Stimulated activated CD8-positive, alpha-beta memory T cell treated with anti-CD3 and anti-CD28 coated beads, Interleukin-15, amount 100 ng/mL, for 4 hours (primary cell): ENCODE results near the gene WIZ.

ENCODE experiments used
- DNase-seq, 2 donors: peaks; one replicate each; pipeline ENCODE4 v3.0.0-alpha.2; 2020; ENCODE audit warnings: low read depth in 2 of 2

WIZ gene

GRCh38 chr19:15467734-15468214 is 18.0 kb upstream of the WIZ start:
- DNase-seq = no peak

GRCh38 chr19:15466851-15467733 is 17.3 kb upstream of the WIZ start:
- DNase-seq = peak in 1 of 2 donors; percentile 53

GRCh38 chr19:15464394-15465385 is 14.9 kb upstream of the WIZ start, which contains the start of gene RASAL3:
RASAL3 (minus strand) TSS chr19:15464544; CDS start chr19:15464358, 186 bp downstream.
- peak; percentile 43 to 44 for DNase-seq

GRCh38 chr19:15463861-15464371 is 14.2 kb upstream of the WIZ start:
- DNase-seq = peak; percentile 52 to 61

- DNase-seq = no peak
Measured at GRCh38 chr19:15461694-15462093, 11.9 kb upstream of the WIZ start.

- DNase-seq = no peak
Measured at GRCh38 chr19:15457701-15458484, 8.1 kb upstream of the WIZ start.

- no peak for DNase-seq
Measured at GRCh38 chr19:15456871-15457700, 7.3 kb upstream of the WIZ start.

GRCh38 chr19:15456441-15456840 is 6.7 kb upstream of the WIZ start:
- no peak for DNase-seq

GRCh38 chr19:15455996-15456395 is 6.2 kb upstream of the WIZ start:
- no peak for DNase-seq

GRCh38 chr19:15453906-15454860 is 4.4 kb upstream of the WIZ start:
- DNase-seq = no peak

GRCh38 chr19:15453091-15453578 is 3.4 kb upstream of the WIZ start:
- DNase-seq = no peak

GRCh38 chr19:15452111-15453047 is 2.6 kb upstream of the WIZ start:
- no peak for DNase-seq

GRCh38 chr19:15450528-15450890 is 753 bp upstream of the WIZ start:
- DNase-seq = no peak

- no peak for DNase-seq
Measured at GRCh38 chr19:15448778-15449619, 757 bp downstream of the WIZ start.

GRCh38 chr19:15448044-15448777 is 1.5 kb downstream of the WIZ start:
- DNase-seq = no peak

GRCh38 chr19:15447057-15447456 is 2.7 kb downstream of the WIZ start:
- no peak for DNase-seq
